GM12875 (cell line): ENCODE measurements around the gene ZNF446.
"Not testable (repeated sequence)": the region's sequence is repeated elsewhere in the genome, so short reads cannot be mapped to it uniquely, and the experiment has no call there.

Experiments
- H3K4me3 ChIP-seq: one replicate; pipeline ENCODE4 v1.5.1; 2011; ENCODE audit warnings: low read depth, low read length, control low read depth
- TF ChIP-seq, protein P1 (sequence below): IDR thresholded peaks from 2 replicates; pipeline ENCODE4 v1.5.1; 2011; ENCODE audit warnings: low read depth, mild to moderate bottlenecking, control low read depth, inconsistent platforms, low read length, moderate library complexity, borderline replicate concordance; ENCODE audit not compliant: insufficient read depth

Gene ZNF446

GRCh38 chr19:58479736-58480480 is 3.8 kb downstream of the ZNF446 start:
- TF ChIP-seq, protein P1, sequence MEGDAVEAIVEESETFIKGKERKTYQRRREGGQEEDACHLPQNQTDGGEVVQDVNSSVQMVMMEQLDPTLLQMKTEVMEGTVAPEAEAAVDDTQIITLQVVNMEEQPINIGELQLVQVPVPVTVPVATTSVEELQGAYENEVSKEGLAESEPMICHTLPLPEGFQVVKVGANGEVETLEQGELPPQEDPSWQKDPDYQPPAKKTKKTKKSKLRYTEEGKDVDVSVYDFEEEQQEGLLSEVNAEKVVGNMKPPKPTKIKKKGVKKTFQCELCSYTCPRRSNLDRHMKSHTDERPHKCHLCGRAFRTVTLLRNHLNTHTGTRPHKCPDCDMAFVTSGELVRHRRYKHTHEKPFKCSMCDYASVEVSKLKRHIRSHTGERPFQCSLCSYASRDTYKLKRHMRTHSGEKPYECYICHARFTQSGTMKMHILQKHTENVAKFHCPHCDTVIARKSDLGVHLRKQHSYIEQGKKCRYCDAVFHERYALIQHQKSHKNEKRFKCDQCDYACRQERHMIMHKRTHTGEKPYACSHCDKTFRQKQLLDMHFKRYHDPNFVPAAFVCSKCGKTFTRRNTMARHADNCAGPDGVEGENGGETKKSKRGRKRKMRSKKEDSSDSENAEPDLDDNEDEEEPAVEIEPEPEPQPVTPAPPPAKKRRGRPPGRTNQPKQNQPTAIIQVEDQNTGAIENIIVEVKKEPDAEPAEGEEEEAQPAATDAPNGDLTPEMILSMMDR, result no peak
- H3K4me3 ChIP-seq, result no peak overlapping the region

DNA sequence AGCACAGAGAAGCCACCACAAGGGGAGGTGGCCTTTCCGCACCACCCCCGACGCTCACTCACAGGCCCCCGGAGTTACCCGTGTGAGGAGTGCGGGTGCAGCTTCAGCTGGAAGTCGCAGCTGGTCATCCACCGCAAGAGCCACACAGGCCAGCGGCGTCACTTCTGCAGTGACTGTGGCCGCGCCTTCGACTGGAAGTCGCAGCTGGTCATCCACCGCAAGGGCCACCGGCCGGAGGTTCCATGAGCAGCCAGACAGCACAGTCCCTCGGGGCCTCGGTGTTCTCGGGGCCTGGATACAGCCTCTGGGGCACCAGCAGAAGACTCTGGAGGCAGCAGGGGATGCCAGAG is 4.3 kb downstream of the ZNF446 start:
- TF ChIP-seq, protein P1, result no peak
- H3K4me3 ChIP-seq, result no peak overlapping the region

GRCh38 chr19:58480831-58481230 is 4.7 kb downstream of the ZNF446 start:
- TF ChIP-seq, protein P1, result no peak

DNA sequence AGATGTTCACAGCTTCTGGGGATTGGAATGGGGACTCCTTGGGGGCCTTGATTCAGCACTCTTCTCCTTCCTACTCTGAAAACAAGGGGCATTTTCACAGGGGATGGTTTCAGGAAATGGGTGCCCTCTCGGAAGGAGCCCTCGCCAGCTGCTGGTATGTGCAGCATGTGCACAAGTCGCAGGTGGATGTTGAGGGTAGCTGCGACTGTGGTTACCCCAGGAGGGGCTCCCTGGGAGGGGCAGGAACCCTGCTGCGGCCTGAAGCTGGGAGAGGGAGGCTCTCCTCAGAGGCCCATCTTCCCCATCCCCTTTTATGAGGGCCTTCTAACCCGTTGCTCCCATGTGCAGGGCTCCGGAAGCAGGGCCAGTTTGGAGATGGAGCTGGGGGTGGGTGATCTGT is 6.2 kb downstream of the ZNF446 start:
- H3K4me3 ChIP-seq, result no peak overlapping the region
- TF ChIP-seq, protein P1, result no peak

More at GRCh38 chr19:58480831-58481230, 4.7 kb downstream of the ZNF446 start:
- H3K4me3 ChIP-seq, result no peak overlapping the region

DNA sequence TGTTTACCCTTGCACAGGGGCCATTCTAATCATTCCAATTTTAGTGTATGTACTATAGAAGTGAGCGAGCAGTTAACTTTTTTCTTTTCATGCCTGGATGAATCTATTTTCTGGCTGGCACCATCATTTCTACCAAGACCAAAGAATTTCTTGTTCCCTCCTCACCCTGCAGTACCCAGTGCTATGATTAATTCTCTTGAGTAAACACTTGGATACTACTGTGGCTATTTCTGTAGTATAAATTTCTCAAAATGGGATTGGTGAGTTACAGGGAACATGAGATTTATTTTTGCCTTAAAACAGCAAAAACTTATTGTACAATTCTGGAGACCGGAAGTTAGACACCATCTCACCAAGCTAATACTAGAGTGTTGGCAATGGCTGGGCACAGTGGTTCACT is 7.6 kb downstream of the ZNF446 start:
- TF ChIP-seq, protein P1, result no peak
- no peak overlapping the region for H3K4me3 ChIP-seq

DNA sequence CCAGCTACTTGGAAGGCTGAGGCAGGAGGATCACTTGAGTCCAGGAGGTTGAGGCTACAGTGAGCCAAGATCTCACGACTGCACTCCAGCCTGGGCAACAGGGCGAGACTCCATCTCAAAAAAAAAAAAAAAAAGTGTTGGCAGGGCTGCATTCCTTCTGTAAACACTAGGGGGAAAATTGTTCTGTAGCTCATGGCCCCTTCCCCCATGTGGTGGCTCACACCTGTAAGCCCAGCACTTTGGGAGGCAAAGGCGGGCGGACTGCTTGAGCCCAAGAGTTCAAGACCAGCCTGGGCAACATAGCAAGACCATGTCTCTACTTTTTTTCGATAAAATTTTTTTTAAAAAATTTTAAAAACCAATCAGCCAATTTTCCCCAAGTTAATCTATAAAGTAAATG is 8.2 kb downstream of the ZNF446 start:
- H3K4me3 ChIP-seq, result not testable (repeated sequence)

- TF ChIP-seq, protein P1, result no peak
- no peak overlapping the region for H3K4me3 ChIP-seq
These were observed 15.2 kb downstream of the ZNF446 start for GRCh38 chr19:58491393-58491792.
